NCI-H2196 treated with DMSO at 0.1 percent for 48 hours (cell line): ENCODE data around the gene TARP.
"Not testable (repeated sequence)": the region's sequence is repeated elsewhere in the genome, so short reads cannot be mapped to it uniquely, and the experiment has no call there.

ENCODE experiments used
- DNase-seq: peaks from one replicate; lab custom pipeline; 2025; ENCODE audit not compliant: unreplicated experiment; lab: John Stamatoyannopoulos, UW

Gene TARP

DNA sequence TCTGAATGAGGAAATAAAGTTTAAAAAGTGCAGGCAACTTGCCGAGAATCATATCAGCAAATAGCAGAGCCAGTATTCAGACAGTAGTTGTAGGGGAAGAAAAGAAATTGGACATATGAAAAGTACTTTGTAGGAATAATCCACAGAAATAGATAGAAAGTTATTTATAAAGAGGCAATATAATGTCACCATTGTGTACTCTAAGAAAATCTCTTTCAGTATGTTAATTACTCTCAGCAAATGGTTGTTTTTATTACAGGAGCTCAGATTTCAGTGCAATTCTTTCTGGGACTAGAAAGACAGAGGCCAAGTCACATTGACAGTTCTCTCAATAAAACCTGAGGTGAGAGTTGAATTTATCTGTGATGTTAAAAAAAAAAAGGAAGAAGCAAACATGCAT lies 10.2 kb downstream of the TARP start:
- DNase-seq = not testable (repeated sequence)

DNA sequence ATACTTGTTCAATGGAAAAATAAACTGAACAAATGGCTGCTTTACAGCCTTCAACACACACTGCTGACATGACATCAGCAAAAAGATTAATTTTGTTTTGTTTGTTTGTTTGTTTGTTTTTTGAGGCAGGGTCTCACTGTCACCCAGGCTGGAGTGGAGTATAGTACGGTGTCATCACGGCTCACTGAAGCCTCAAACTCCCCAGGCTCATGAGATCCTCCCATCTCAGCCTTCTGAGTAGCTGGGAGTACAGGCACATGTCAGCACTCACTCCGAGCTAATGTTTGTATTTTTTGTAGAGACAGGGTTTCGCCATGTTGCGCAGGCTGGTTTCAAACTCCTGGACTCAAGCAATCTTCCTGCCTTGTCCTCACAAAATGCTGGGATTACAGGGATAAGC lies 10.9 kb downstream of the TARP start:
- no peak for DNase-seq

DNA sequence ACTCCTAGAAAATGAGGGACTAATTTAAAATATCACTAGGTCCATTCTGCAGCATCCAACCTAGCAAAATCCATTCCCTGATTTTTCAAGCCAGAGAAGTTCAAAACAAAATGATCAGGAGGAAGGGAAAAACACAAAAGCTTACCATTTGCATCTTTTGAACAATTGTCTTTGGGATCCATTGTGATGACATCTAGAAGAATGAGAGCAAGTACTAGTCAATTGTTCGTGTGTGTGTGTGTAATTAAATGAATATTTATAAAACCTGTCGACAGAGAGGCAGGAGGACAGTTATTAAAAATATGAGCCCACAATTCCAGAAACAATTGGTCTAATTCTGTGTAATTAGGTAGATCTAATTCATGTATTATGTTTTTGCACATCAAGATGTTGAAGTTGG lies 11.4 kb downstream of the TARP start:
- not testable (repeated sequence) for DNase-seq

DNA sequence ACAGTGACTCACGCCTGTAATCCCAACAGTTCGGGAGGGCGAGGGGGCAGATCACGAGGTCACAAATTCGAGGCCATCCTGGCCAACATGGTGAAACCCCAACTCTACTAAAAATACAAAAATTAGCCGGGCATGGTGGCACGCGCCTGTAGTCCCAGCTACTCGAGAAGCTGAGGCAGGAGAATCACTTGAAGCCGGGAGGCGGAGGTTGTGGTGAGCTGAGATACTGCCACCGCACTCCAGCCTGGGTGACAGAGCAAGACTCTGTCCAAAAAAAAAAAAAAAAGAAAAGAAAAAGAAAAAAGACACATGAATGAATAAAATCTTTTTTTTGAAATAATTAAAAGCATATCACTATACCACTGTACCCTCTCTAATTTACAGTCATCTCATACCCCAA lies 11.8 kb downstream of the TARP start:
- not testable (repeated sequence) for DNase-seq

DNA sequence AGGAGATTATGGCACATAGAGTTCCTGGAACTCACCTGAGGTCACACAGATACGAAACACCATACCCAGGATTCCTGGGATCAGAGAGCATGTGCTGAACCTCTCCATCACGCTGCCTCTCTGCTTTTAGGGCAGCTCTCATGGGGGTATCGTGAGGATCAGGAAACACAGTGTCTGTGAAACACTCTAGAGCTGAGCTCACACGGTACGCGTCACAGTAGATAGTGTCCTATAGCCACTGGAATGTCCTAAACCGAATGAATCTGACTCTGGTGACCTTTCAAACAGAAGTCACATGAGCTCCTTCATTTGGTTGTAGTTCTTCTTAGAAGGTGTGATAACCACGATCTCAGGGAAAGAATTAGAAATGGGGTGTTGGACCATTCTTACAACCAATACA lies 14.3 kb downstream of the TARP start:
- not testable (repeated sequence) for DNase-seq

DNA sequence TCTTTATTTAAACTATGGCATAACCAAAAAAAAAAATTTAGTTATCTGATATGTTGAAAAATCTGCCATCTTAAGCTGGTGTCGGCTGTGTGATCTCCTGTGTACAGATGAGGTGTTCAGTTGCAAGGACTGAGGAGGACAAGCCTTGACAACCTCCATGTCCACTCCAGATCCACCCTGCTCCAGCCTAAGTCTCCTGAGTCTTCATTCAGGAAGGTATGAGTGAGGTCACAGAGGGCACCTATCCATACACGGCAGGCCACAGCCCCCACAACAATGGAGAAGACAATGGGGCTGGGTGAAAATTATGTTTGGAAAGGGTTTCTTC lies 16.1 kb downstream of the TARP start:
- DNase-seq = no peak

DNA sequence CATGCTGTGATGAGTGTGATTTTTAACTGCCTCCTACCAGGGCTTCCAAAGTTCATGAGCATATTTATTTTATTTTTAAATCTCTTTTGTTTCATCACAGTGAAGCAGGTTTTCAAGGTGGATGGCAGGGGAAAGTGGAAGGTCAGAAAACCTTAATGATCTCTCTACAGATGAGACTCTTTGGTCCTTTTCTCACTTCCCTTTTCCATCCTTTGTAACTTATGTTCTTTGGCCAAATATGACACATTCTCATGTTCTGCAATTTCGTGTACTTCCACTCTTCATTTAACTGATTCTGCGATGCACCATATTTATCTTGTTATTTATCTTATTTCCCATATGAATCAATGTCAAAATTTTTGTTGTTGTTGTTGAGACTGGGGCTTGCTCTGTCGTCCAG lies 23.6 kb downstream of the TARP start:
- not testable (repeated sequence) for DNase-seq

DNA sequence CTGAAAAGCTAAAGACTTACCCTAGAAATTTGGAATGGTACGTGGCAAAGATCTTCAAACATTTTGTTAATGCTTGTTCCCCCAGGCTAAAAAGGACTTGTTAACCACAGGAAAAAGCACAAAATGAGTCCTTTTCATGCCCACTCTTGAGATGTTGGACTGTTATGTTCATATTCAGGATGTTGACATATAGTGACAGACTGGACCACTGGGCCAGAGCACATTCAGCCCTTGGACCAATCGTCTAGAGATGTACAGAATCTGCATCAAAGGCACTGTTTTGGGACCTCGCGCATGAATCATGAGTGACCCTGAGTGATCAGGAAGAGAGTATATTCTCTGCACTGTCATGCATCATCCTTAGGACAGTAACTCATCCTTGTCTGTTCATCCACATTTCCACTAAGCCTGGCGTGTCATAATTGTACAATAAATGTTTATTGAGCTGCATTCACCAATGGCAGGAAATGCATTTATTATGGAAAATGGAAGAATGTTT lies 25.3 kb downstream of the TARP start:
- DNase-seq = no peak

DNA sequence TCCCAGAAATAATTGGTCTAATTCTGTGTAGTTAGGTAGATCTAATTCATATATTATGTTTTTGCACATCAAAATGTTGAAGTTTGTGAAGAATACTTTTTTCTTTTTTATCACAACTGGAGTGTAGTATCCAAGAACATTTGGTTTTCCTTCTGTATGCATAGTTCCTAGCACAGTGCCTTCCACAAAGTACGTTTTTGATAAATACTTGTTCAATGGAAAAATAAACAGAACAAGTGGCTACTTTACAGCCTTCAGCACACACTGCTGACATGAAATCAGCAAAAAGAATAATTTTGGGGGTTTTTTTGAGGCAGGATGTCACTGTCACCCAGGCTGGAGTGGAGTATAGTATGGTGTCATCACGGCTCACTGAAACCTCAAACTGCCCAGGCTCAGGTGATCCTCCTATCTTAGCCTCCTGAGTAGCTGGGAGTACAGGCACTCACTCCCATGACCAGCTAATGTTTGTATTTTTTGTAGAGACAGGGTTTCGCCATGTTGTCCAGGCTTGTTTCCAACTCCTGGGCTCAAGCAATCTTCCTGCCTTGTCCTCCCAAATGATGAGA lies 27.9 kb downstream of the TARP start:
- no peak for DNase-seq

DNA sequence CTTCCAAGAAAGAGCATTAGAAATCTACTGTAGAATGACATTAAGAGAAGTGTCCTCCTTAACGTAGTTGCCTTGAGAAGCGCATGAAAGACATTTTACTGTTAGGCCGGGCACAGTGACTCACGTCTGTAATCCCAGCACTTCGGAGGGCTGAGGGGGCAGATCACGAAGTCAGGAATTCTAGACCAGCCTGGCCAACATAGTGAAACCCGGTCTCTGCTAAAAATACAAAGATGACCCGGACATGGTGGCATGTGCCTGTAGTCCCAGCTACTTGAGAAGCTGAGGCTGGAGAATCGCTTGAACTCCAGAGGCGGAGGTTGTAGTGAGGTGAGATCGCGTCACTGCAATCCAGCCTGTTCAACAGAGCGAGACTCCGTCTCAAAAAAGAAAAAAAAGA lies 28.9 kb downstream of the TARP start:
- no peak for DNase-seq

DNA sequence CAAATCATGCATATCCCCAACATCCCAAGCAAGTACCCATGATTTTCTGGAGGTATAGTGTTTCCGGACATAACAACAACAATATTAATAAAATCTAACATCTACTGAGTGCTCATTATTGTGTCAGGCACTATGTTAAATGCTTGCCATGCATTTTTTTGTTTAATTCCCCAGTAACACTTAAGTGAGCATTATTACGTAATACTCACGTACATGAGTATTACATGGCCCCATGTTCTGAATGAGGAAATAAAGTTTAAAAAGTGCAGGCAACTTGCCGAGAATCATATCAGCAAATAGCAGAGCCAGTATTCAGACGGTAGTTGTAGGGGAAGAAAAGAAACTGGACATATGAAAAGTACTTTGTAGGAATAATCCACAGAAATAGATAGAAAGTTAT lies 30.1 kb downstream of the TARP start:
- DNase-seq = not testable (repeated sequence)

DNA sequence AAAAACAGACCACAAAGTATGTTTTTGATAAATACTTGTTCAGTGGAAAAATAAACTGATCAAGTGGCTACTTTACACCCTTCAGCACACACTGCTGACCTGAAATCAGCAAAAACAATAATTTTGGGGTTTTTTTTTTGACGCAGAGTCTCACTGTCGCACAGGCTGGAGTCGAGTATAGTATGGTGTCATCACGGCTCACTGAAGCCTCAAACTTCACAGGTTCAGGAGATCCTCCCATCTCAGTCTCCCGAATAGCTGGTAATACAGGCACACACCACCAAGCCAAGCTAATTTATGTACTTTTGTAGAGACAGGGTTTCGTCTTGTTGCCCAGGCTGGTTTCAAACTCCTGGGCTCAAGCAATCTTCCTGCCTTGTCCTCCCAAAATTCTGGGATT lies 30.6 kb downstream of the TARP start:
- DNase-seq = no peak

DNA sequence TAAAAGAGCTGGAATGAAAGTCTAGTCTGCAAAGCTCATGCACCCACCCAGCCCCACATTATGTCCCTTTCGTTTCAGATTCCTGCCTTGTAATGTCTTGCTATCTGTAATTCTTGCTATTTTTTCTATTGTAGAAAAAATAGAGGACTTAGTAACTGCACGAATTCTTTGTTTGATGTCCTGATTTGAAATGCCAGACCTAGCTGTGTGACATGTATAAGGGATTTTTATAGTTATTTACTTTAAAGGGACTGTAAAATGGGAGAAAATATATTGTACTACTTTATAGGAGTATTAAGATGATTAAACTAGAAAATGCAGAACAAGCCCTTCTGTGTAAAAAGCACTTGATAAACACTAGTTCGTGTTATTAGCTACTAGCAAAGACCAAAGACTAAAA lies 32.4 kb downstream of the TARP start:
- no peak for DNase-seq

DNA sequence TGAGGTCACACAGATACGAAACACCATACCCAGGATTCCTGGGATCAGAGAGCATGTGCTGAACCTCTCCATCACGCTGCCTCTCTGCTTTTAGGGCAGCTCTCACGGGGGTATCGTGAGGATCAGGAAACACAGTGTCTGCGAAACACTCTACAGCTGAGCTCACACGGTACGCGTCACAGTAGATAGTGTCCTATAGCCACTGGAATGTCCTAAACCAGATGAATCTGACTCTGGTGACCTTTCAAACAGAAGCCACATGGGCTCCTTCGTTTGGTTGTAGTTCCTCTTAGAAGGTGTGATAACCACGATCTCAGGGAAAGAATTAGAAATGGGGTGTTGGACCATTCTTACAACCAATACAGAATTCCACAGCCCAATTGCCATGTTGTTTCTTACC lies 34.3 kb downstream of the TARP start:
- DNase-seq = not testable (repeated sequence)

DNA sequence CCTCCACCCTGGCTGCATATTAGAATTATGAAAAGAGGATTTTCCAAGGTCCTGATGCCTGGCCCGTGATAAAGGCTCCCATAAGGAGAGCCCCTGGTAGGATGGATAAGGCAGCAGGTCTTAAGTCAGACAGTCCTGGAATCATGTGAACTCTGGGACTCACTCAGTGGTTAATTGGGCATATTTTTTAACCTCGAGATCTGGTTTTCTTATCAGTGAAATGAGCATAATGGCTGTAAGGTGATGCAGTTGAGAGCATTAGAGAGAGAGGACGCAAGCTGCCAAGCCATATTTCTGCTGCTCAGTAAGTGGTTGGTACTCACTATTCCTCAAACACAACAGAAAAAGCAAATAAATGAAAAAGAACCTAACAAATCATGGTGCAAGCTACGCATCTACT lies 37.8 kb downstream of the TARP start:
- DNase-seq = no peak

DNA sequence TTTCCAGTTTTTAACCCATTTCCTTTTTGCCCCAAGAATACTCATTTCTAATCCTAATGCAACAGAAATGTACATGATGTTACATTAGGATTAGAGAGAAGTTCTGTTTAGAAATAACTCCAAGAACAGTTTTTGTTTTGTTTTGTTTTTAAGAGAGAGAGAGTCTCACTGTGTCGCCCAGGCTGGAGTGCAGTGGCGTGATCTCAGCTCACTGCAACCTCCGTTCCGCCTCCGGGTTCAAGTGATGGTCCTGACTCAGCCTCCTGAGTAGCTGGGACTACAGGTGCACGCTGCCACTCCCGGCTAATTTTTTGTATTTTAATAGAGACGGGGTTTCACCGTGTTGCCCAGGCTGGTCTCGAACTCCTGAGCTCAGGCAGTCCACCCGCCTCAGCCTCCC lies 38.7 kb downstream of the TARP start:
- not testable (repeated sequence) for DNase-seq

DNA sequence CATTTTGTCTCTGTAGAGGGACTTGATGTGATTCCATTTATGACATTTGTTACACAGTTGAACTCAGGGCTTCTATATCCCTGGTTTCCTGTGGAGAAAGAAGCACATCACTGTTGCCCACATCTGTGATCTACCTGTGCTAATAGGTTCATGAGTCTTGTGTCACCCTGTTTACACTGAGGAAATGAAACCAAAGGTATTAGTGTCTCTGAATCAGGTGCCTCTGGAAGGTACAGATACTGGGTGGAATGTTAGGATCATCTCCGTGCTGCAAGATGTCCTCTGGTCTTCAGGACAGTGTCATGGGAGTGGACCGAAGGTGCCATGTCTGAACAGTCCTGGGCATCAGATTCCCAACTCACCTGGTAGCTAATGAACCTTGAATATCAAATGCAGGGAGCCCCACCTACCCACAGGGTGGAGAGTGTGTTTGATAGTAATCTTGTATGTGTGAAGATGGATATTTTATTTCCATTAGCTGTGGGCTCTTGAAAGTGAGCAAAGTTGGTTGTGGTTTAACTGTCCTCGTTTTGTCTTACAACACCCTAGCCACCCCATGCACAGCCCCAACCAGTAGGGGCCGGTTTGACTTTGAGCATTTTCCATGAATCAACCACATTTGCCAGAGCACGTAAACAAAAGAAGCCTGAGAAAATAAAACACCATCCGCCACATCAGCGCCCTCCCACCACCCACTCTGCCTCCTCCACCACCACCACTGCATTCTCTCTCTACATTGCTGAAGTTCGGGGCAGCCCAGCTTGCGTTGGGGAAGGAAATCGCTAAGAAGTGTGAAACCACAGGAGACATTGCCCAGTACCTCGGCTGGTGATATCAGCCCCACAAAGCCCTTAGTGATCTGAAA lies 40.7 kb downstream of the TARP start:
- DNase-seq = no peak

DNA sequence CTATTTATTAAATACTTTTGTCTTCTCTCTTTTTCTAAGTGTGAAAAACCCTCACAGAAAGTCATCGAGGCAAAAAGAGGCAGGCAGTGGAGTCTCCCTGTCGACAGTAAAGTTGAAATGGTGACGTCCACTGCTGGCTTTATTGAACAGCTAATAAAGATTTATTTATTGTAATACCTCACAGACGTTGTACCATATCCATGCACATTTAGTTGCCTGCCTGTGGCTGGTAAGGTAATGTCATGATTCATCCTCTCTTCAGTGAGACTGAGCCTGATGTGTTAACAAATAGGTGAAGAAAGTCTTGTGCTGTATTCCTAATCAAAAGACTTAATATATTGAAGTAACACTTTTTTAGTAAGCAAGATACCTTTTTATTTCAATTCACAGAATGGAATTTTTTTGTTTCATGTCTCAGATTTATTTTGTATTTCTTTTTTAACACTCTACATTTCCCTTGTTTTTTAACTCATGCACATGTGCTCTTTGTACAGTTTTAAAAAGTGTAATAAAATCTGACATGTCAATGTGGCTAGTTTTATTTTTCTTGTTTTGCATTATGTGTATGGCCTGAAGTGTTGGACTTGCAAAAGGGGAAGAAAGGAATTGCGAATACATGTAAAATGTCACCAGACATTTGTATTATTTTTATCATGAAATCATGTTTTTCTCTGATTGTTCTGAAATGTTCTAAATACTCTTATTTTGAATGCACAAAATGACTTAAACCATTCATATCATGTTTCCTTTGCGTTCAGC lies 43.4 kb downstream of the TARP start:
- DNase-seq = no peak

DNA sequence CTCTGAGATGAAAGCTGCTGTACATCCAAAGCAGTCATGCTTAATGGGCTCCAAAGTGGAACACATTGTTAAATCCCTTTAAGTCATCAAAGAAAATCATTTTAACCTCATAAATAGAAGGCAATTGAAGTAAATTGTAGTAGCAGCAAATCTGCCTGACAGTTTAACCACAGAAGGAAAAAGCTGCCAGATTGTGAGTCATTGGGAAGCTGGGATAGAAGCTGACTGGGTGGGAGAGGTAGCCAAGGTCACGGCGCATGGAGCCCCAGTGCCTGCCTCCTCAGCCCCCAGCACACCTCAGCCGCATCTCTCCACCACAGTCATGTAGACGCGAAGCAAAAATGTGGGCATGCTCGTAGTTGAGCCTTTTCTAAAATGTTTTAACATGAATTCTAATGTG lies 44.0 kb downstream of the TARP start:
- DNase-seq = no peak

DNA sequence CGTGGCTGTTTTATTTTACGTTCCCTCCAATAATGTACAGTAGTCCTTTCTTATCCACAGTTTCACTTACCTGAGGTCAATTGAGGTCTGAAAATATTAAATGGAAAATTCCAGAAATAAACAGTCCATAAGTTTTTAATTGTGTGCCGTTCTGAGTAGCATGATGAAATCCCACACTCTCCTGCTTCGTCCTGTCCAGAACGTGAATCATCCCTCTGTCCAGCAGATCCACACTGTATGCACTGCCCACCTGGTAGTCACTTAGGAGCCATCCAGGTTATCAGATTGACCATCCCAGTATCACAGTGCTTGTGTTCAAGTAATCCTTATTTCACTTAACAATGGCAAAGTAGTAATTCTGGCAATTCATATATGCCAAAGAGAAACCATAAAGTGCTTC lies 49.0 kb downstream of the TARP start:
- no peak for DNase-seq

DNA sequence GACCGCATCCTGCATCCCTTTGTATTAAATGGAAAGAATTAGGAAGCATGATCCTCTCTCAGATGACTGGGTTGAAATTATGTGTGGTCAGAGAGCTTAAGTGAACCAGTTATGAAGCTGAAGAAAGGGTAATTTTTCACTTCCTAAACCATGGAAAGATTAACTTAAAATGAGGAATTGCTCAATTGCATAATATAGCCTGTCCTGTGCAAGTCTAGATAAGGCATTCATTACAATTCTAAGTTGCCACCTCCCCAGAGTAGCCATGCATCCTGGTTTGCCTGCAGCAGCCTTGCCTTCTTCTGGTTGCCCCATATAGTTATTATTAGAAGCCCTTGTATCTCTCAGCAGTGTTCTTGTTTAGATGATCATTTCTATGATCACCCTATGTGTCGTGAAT lies 50.1 kb downstream of the TARP start:
- DNase-seq = no peak

DNA sequence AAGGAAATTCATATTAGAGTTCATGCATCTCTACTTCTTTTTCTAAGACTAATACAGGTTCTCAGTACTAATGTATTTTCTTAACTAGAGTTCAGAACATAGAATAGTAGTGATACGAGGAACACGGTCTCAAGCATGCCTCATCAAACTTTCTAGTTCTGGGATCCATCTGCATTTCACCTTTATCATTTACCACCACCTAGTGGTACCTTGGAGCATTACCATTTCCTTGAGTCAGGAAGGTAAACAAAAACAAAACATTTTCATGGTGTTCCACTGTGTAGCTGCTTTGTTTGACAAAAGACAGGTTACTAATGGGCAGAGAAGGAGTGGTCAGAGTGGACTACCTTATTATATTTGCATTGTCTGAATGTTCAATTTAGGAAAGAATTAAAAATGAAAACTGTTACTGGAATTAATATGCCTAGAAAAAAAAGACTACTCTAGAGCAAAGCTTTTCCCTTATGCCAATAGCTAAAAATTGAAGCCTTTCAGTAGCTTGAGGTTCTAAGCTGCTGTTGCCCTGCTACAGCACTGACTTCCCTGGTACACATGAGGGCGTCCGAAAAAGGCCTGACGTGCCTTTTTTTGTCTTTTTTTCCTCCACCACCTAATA lies 50.8 kb downstream of the TARP start:
- DNase-seq = peak; percentile 17
